MCF 10A (cell line): ENCODE results near the gene DUSP15. TPM values are rescaled to one million over a fixed set of nuclear protein-coding genes. Genes with fewer than 3 reads are reported as not detected.

Experiments
- BruUV-seq: library from RNA; stranded (reverse); fragments of 400-500 nt; replicated peaks from 2 replicates; lab custom pipeline; 2021; lab: Mats Ljungman, UMichigan
- CTCF ChIA-PET: fragments of 300-600 bp; sonication (Branson Sonifier 250); formaldehyde crosslinking; extraction: SDS; loops from one replicate; lab custom pipeline; 2021; ENCODE audit warnings: antibody characterized with exemption, inconsistent platforms; lab: Yijun Ruan, JAX
- POLR2A ChIA-PET: fragments of 300-600, 350-650 bp; sonication (Branson Sonifier 250); formaldehyde crosslinking; extraction: SDS; loops from one replicate; lab custom pipeline; 2020; ENCODE audit warnings: antibody characterized with exemption, inconsistent platforms; lab: Yijun Ruan, JAX
- DNase-seq: peaks from one replicate; pipeline ENCODE4 v3.0.0-alpha.2; 2018; ENCODE audit not compliant: unreplicated experiment
- H3K27ac Mint-ChIP-seq: one replicate; pipeline ENCODE4 v1.8.0; 2022; ENCODE audit warnings: mild to moderate bottlenecking, low read depth, mixed read lengths; ENCODE audit not compliant: unreplicated experiment
- H3K27me3 Mint-ChIP-seq: one replicate; pipeline ENCODE4 v1.8.0; 2022; ENCODE audit warnings: mixed read lengths; ENCODE audit not compliant: insufficient read depth, unreplicated experiment
- H3K36me3 Mint-ChIP-seq: one replicate; pipeline ENCODE4 v1.8.0; 2022; ENCODE audit warnings: mild to moderate bottlenecking, moderate library complexity, mixed read lengths; ENCODE audit not compliant: insufficient read depth, unreplicated experiment
- H3K4me1 Mint-ChIP-seq: one replicate; pipeline ENCODE4 v1.8.0; 2022; ENCODE audit warnings: mixed read lengths; ENCODE audit not compliant: insufficient read depth, unreplicated experiment
- H3K4me3 Mint-ChIP-seq: one replicate; pipeline ENCODE4 v1.8.0; 2022; ENCODE audit warnings: mild to moderate bottlenecking, moderate library complexity, mixed read lengths; ENCODE audit not compliant: unreplicated experiment
- H3K9me3 Mint-ChIP-seq: one replicate; pipeline ENCODE4 v1.8.0; 2022; ENCODE audit warnings: mixed read lengths; ENCODE audit not compliant: unreplicated experiment
- CTCF ChIP-seq: fragments of 200-600 bp; IDR thresholded peaks from one replicate; pipeline ENCODE4 v1.8.0; 2022; ENCODE audit warnings: antibody characterized with exemption, mild to moderate bottlenecking; ENCODE audit not compliant: unreplicated experiment
- intact Hi-C: fragments of 100-400 bp; cut with micrococcal nuclease; formaldehyde crosslinking; loops from 2 replicates; pipeline ENCODE4 v1.14.1; 2022
- total RNA-seq: library from RNA; stranded (reverse); gene quantifications from 2 replicates; pipeline ENCODE4 v1.2.3, GENCODE V29; 2022

DUSP15 gene
- total RNA-seq, 1 experiment from 2014 or later, result not detected

- ChIA-PET CTCF (interaction anchor here (0.6 to 12.8 kb wide), 12 partner anchors 9 to 231 kb away, joined by 3 to 200 read pairs (median 6); partner anchors contain the start of genes FOXS1 and PDRG1), POLR2A (no interaction called here)
- BruUV-seq, result no TSS peak
- Mint-ChIP-seq H3K27ac (no peak overlapping the region), H3K9me3 (no peaks in the 10 kb centered on the region), H3K4me3 (no peak overlapping the region), H3K36me3 (no peaks in the 10 kb centered on the region), H3K4me1 (peaks cover 5% of the 10 kb centered on the region), H3K27me3 (peaks cover 40% of the 10 kb centered on the region)
- intact Hi-C loops, result loop anchor here (2.0 kb wide), 1 partner anchor 237 kb away; no protein-coding TSS in a partner anchor
- no peak for TF ChIP-seq CTCF
- no peak for DNase-seq
Observed at GRCh38 chr20:31859998-31860380, 10.3 kb downstream of the DUSP15 start.

- no peak overlapping the region for H3K27ac Mint-ChIP-seq
- TF ChIP-seq CTCF, result no peak
- ChIA-PET CTCF (interaction anchor here (0.7 to 12.8 kb wide), 9 partner anchors 9 to 336 kb away, joined by 3 to 200 read pairs (median 6); partner anchors contain the start of genes FOXS1 and PDRG1), POLR2A (interaction anchor here (1.2 kb wide), 1 partner anchor 20 kb away, joined by 3 read pairs; no protein-coding TSS in a partner anchor)
- no peaks in the 10 kb centered on the region for H3K36me3 Mint-ChIP-seq
- H3K9me3 Mint-ChIP-seq, result no peaks in the 10 kb centered on the region
- no TSS peak for BruUV-seq
- H3K4me3 Mint-ChIP-seq, result no peak overlapping the region
- H3K27me3 Mint-ChIP-seq, result peaks cover 40% of the 10 kb centered on the region
- no peak for DNase-seq
- H3K4me1 Mint-ChIP-seq, result peaks cover 5% of the 10 kb centered on the region
- intact Hi-C loops, result loop anchor here (2.0 kb wide), 1 partner anchor 237 kb away; no protein-coding TSS in a partner anchor
Observed at GRCh38 chr20:31859266-31859997, 10.9 kb downstream of the DUSP15 start.

GRCh38 chr20:31858760-31859083 lies 11.6 kb downstream of the DUSP15 start:
- DNase-seq, result no peak
- intact Hi-C loops, result loop anchor here (2.0 kb wide), 1 partner anchor 238 kb away; no protein-coding TSS in a partner anchor
- CTCF ChIA-PET, result interaction anchor here (0.7 to 12.8 kb wide), 5 partner anchors 12 to 336 kb away, joined by 3 to 200 read pairs (median 11); partner anchors contain the start of gene PDRG1
- POLR2A ChIA-PET, result interaction anchor here (1.2 kb wide), 1 partner anchor 20 kb away, joined by 3 read pairs; no protein-coding TSS in a partner anchor
- no peak overlapping the region for H3K27ac Mint-ChIP-seq
- H3K36me3 Mint-ChIP-seq, result no peaks in the 10 kb centered on the region
- TF ChIP-seq CTCF, result no peak
- H3K9me3 Mint-ChIP-seq, result no peaks in the 10 kb centered on the region
- H3K4me3 Mint-ChIP-seq, result no peak overlapping the region
- H3K27me3 Mint-ChIP-seq, result peaks cover 40% of the 10 kb centered on the region
- H3K4me1 Mint-ChIP-seq, result peaks cover 5% of the 10 kb centered on the region
- no TSS peak for BruUV-seq
